ENCODE data around the gene MR1.

The MR1 gene
- total RNA-seq, result 23.9 to 59.8 reads per million in 2 donors

DNA sequence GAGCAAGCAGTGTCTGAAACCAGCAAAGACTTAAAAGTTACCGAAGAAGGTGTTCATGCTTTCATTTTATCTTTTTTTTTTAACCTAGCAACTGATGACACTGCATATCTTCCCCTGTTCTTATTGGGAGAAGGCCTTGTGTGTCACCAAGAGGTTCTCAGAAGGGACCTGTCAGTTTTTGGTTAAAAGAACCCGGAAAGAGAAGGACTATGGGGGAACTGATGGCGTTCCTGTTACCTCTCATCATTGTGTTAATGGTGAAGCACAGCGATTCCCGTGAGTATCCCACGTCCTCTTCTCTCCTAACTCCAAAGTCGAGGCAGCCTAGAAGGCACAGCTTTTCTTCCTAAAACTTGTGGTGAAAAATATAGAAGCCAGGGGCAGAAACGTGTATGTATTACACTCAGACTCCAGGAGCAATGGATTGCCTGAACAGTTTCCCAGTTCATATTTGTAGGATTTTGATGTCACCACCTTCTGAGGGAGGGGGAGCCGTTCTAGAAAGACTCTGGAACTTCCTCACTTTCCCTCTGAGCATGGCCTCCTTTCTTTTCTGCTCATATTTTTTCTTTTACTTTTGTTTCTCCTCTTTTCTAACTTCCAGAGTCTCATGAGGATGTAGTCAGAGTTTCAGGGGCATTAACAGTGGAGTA, at the start of gene MR1:
TSS of gene MR1 (plus strand) at position 185 of the 653 bp plus-strand sequence. CDS start at position 210, 25 bp downstream.
- peak; percentile 8 for DNase-seq

DNA sequence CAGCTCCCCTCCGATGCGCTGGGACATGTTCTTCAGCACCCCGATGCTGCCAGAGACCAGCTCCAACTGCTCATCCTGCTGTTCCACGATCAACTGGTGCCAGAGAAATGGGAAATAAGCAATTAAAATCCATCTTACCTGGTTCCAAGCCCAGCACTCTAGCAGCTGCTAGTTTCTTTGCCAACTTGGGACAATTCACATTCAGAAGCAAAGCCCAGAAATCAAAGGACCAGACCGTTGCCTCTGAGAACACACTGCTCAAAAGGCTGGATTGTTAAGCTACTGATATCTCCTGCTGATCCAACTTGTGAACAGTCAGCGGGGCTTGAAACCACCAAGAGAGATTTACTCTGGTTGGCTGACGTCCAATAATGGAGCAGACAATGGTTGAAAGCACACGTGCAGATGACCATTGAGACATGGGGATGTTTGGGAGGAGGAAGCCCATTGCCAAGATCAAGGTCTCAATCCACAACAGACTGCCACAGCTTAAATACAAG, 45.5 kb upstream of the MR1 start:
- DNase-seq, result no peak

DNA sequence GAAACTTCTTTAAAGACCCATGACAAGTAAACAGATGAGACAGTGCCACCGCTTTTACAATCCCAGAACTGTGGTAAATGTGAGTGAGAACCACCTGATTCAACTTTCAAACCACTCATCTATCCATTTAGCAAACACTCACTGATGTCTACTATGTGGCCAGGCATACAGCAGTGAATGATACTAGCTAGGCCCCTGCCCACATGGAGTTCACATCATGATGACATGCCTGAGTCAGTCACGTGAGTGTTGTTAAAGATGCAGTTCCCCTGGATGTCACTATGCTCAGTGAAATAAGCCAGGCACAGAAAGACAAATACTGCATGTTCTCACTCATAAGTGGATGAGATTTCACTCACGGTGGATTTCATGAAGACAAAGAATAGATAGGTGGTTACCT, 39.5 kb upstream of the MR1 start:
- no peak for DNase-seq

DNA sequence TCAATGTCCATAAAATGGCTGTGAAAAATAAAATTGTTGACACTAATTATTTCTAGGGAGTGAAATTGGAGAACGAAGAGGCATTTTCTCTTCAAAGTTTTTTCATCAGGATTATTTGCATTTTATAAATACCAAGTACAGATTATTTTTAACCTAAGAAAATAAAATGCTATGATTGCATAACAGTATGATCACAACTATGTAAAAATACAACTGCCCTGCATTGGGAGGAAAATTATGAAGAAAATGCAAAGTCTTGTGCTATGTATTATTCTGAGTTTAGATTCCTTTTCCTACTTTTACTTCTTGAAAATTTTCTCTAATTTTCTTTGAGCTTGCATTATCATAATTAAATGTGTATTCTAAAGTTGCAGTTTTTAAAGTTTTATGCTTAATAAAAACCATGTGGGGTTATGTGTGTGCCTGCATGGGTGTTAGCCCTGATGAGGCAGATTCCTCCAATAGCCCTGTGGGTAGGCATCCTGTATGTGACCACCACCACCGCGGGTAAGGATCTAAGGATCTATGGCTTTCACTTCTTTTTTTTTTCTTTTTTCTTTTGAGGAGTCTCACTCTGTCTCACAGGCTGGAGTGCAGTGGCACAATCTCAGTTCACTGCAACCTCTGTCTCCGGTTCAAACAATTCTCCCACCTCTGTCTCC, 35.8 kb upstream of the MR1 start:
- DNase-seq, result no peak

DNA sequence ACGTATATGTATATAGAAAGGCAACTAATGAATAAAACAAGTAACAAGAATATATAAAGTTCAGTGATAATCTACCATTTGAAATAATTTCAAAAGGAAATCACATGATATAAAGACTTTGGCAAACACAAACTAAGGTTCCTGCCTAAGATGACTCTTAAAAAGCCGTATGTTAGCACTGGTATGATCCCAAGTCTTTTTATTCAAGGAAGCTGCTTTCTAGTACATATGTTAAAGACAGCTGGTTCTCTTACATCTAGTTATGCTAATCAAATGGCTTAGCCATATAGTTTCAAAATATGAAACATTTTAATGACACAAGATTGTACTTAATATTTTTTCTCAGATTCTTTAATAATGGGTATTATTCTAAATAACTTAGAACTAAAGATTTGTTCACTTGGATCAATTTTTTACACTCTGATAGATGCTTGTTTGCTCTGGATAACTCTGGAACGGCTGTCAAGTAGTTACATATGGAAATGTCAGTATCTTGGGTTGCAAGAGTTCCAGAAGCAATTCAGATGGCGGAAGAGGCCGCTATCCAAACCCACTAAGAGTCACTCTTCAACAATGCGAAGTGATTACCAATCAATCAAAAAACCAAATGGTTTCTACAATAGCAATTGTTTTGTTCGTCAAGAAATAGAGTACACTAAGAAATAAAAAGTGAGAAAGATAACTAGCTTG, 32.5 kb upstream of the MR1 start:
- no peak for DNase-seq

DNA sequence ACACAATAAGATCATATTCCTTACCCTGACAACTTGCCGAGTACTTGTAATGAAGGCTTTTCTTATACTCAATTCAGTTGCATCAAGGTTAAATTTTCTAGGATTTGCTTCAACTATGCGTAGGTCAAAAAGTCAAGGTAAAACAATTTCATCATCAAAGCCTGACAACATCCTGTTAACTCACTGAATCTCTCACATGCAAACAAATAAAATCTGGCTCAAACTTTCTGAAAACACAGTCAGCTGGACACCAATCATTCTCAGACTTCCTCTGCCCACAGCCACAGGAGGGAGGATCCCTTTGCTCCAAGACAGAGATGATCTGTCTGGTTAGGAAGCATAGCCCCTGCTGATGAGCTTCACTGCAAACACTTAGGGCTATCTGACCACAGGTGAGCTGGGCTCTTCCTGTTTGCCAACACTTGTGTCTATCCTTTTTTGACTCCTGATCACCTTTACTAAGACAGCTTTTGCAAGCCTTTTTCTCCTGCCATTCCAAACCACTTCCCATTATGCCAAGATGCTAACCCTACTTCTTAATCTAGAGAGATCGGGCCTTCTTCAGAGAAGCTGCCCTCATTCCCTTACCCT, 31.1 kb upstream of the MR1 start:
- no peak for DNase-seq

DNA sequence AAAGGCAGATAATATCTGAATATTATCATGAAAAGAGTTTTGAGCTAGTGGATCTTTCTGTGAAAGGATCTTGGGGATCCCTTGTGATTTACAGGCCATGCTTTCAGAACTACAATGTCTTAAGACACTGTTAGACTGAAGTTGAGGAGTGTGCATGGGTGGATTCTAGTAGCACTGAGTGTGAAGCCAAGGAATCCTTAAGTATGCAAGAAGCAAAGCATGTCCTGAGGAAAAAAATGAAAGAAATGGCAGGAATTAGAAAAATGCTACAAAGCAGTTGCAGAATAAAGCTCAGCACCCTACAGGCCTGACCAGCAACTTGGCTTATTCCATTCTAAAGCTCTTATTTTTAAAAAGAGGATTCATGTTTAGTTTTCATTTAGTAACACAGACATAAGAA, 23.0 kb upstream of the MR1 start:
- no peak for DNase-seq

DNA sequence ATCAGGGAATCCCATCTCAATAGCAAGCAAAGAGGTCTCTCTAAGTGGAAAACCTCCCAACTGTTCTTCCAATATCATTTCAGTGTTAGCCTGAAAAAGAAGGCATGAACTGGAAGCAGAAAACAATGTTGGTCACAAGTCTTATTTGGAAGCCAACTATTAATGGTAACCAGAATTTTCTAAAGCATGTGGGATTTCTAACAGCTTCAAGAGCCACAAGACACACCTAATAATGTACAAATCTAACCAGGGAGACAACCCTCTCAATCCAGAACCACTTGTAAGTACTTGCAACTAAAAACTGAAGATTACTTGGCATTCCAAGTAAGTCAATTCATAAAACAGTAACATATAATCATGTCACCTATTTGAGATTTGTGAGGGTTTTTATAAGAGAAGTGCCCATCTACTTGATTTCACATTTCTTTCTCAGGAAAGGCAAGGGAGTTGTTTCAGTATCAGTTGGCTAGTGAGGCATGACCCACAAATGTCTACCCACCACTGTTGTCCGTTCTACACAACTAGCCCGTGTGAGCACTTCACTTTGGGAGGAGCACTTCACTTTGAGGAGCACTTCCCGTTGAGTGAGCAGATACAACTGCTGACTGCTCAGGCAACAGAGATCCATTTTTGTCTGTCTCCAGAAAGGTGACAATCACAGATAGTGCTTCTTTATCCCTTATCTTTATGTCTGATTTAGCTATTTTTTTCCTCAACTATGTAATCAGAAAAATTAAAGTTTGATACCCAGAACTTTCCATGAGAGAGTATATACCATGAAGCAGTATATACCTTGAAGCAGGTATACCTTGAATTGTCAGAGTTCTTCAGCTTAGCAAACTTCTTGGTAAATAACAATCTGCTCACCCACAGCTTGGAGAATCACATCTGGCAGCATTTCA, 22.2 kb upstream of the MR1 start:
- DNase-seq, result no peak

DNA sequence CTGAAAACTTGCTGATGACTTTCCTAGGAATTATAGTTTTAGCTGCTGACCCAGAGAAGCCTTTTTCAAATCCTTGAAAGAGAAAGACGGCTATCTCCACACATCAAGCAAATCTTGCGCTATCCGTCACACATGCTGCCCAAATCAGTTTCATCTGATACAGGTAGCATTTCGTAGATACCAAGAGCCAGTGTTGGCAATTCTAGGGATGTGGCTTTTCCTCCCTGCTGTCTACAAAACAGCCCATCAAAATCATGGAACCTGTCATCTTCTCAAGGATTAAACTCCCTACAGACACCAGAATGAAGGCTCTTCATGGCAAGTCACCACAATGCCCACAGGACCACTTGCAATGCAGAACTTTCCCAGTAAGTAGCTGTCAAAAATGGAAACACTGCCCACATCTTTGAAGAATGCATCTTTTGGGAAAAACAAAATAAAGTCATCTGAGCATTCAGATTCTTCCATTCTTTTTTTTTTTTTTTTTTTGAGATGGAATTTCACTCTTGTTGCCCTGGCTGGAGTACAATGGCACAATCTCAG, 21.5 kb upstream of the MR1 start:
- no peak for DNase-seq

DNA sequence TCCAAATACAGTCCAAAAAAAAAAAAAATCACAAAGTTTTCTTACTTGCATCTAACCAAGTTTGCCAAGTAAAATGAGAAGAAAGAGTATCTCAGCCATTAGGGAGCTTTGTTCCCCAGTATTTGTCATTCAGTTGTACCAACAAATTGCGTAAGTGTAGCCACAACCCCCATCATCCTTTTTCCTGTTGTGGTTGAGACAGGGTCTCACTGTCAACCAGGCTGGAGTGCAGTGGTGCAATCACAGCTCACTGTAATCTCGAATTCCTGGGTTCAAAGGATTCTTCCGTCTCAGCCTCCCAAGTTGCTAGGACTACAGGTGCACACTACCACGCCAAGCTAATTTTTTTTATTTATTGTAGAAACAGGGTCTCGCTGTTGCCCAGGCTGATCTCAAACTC, 20.6 kb upstream of the MR1 start:
- no peak for DNase-seq

DNA sequence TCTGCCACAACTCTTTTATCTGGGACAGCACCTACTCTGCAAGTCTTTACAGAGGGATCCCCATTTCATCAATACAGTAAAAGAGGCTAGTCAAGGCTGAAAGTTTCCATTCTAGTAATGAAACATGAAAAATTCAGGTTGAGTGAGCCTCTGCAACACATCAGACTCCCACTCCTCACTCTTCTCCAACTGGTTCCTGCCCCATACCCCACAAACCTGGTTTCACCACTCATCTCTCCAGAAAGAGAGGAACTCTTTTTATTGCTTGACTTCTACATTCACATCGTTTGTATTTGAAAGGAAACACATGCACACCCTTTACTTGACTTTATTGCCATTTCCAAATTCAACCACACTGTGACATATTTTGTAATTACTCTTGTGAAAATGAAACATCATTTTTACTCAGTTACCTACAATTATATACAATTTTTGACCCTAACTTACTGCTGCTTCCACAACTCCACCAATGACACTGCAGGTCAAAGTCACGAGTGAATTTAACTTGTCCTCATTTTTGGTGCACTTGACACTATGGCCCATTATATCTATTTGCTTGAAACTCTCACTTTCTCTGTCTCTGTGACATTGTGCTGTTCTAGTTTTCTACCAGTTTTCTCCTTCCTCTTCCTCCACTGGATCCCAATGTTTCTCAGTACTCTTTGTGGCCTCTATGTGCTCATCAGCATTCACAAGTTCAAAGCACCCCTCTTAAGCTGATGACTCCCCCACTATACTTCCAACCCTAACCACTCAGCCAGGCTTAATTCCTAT, 19.1 kb upstream of the MR1 start:
- DNase-seq, result no peak

DNA sequence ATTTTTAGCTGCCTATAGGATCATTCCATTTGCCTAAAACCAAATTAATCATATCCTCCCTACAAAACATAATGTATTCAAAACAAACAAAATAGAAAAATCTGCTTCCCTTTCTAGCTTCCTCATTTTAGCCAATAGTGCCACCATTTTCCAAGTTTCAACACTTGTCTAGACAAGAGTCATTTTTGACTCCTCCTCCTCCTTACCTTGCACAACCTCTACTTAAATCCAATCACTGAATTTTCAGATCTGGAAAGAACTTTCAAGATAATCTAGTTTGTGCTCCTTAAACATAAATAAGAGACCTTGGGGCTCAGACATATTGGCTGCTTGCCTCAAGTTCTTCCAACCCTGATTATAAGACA, 18.6 kb upstream of the MR1 start:
- no peak for DNase-seq

DNA sequence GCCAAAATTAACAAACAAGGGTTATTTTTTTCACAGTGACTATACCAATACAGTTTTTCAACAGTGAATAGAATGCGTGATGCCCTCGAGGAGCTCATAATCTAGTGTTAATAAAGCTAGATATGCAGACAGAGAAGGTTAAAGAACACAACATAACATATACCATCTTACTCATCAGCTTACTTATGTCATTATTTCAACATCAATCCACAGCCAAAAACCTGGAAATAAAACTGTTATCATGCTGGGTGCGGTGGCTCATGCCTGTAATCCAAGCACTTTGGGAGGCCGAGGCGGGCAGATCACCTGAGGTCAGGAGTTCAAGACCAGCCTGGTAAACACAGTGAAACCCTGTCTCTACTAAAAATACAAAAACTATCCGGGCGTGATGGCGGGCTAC, 17.2 kb upstream of the MR1 start:
- DNase-seq, result no peak

DNA sequence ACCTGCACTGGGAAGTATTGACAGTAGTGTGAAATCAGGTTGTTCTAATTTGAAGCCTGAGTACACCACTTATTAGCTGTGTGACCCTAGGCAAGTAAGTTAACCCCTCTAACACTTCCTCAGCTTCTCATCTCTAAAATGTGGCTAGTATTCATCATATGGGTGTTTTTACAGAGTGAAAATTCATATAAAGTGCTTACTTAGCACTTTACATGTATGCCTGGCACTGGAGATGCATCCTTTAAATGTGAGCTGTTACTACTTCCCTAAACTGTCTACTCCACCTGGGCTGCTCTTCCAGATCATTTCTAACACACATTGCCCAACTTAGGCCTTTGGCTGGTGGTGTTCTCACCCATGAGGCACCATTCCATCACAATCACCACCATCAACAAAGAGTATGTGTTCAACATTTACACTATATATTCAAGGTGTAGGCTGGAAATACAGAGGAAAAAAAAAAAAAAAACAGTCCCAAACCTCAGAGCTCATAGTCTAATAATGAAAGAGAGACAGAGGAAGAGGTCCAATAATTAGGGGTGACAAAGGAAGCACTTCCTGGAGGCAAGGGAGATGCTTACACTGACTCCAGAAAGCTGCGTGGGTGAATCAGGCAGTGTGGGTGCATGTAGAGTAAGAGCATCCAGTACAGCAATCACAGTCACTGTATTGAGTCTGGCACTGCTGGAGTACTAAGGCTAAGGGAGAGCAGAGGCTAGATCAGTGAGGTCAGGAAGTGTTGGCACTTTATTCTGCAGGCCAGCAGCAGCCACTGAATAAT, 14.7 kb upstream of the MR1 start:
- no peak for DNase-seq

DNA sequence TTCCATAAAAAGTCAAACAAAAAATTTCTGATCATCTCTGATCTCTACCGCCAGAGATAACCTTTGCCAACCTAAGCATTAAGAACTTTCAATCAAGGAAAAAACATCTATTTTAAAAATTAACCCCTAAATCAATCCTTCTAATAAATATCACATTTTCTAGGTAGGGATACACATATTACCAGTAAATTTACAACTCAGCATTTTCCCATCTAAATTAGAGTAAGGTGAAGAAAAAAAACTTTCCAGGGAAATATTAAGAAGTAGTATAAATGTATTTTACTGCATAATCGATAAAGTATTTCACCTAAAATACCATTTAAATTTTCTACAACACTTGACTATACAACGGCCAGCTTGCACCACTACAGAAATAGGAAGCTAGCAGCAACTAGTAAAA, 12.6 kb upstream of the MR1 start:
- no peak for DNase-seq

DNA sequence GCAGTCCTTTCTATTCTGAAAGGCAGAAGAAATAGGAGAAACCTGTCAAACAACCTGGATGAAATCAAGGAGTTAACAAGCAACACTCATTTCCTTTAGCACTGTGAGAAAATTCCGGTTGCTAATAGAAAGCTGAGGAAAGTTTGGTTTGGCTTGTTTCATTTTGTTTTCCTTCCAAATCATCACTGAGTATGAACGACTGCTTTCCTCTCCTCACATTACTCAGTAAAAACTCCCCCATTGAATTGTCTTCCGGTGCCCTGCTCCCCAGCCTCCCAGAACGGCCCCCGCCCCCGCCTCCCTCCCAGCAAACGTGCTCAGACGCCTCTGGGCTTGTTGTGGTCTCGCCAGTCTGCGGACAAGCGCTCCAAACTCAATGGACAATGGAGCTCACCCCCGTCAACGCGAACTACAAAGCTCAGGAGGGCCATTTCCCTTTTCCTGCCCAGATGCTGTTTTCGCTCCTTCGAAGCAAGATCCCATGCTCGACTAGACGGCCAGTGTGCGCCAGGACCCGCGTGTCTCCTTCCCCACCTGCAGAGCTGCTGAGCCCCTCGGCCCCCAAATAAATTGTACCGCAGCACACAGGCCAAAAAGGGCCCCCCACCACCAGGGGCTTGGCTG, 11.9 kb upstream of the MR1 start:
- DNase-seq, result peak; percentile 48

DNA sequence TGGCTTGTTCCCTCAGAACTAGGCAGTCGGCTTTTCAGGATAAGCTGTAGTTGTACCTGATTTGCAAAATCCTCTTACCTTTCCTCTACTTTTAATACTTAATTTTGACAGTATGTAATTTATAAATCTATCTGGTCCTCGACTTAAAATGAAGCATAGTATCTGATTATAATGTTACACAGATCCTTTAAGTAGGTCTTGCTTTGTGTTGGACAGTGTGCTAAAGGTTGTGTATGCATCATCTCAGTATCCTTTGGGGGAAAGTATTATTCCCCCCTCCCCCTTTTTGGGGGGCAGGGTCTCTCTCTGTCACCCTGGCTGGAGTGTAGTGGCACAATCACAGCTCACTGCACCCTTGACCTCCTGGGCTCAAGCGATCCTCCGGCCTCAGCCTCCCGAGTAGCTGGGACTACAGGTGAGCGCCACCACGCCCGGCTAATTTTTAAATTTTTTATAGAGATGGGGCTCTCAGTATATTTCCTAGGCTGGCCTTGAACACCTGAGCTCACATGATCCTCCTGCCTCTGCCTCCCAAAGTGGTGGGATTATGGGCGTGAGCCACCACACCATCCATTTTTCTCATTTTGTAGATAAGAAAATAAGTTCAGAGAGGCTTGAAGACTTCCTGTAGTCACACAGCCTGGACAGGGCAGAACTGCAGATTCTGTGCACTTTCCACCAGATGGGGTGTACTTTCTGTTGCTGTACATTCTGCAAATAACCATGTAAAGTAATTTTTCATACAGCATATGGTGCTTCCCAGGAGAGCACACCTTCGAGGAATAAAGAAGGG, 10.3 kb upstream of the MR1 start:
- DNase-seq, result no peak

DNA sequence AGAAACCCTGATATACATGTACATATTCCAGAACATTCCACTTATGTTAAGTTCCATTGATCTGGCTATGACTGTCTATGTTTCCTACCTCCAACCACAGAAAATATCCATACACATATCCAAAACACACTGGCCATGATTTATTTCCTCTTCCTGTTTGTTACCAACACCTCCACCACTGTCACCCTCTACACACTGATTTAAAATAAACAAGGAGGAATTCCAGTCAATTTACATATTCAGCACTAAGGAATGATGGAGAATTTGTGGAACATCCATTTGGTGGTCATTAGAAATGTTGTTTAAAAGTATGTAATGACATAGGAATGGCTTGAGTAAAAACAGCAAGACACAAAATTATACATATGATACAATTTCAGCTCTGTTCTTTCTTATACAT, 5.6 kb upstream of the MR1 start:
- no peak for DNase-seq

DNA sequence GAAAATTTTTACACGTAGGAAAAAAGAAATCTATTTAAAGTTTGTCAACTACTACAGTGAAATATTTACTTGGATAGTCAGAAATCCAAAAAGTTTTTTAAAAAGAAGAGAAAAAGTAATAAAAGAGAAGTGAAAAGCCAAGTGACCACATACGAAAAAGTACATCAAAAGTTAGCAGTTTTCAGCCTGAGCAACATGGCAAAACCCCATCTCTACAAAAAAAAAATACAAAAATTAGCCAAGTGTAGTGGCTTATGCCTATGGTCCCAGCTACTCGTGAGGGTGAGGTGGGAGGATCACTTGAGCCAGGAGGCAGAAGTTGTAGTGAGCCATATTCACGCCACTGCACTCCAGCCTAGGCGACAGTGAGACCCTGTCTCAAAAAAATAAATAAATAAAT, 5.2 kb upstream of the MR1 start:
- DNase-seq, result no peak
